GM23338 (cell line): ENCODE measurements around the gene ZNF544. TPM values are rescaled to one million over a fixed set of nuclear protein-coding genes. Genes with fewer than 3 reads are reported as not detected.

Experiments used
- ATAC-seq: fragments of 200-7000 bp; cut with Tn5 transposase; 3 replicates; pipeline ENCODE4 v1.9.1; 2020
- DNase-seq: peaks from one replicate; pipeline ENCODE4 v3.0.0-alpha.2; 2015; ENCODE audit warnings: low spot score
- H2AFZ ChIP-seq: fragments of 200-600 bp; sonication (generic); 2 replicates; pipeline ENCODE4 v1.8.0; 2016; ENCODE audit warnings: antibody characterized with exemption, mild to moderate bottlenecking, moderate library complexity
- H3F3A ChIP-seq: fragments of 200-600 bp; sonication (generic); replicated peaks from 2 replicates; pipeline ENCODE4 v1.8.0; 2017; ENCODE audit warnings: antibody characterized with exemption, mixed run types, low read depth
- H3K27ac ChIP-seq: fragments of 200-600 bp; sonication (generic); 2 replicates; pipeline ENCODE4 v1.6.1; 2016; ENCODE audit warnings: low read depth
- H3K27me3 ChIP-seq: fragments of 200-600 bp; sonication (generic); 2 replicates; pipeline ENCODE4 v1.8.0; 2016; ENCODE audit warnings: mild to moderate bottlenecking, mixed run types, moderate library complexity; ENCODE audit not compliant: insufficient read depth
- H3K36me3 ChIP-seq: fragments of 200-600 bp; sonication (generic); 2 replicates; pipeline ENCODE4 v1.8.0; 2016; ENCODE audit warnings: mild to moderate bottlenecking; ENCODE audit not compliant: insufficient read depth
- H3K4me1 ChIP-seq: fragments of 200-600 bp; sonication (generic); 2 replicates; pipeline ENCODE4 v1.8.0; 2016; ENCODE audit warnings: mild to moderate bottlenecking, moderate library complexity; ENCODE audit not compliant: insufficient read depth
- H3K4me2 ChIP-seq: fragments of 200-600 bp; sonication (generic); 2 replicates; pipeline ENCODE4 v1.7.1; 2017; ENCODE audit warnings: mixed run types
- H3K4me3 ChIP-seq: fragments of 200-600 bp; sonication (generic); 2 replicates; pipeline ENCODE4 v1.6.1; 2016; ENCODE audit warnings: mixed run types
- H3K79me2 ChIP-seq: fragments of 200-600 bp; sonication (generic); replicated peaks from 2 replicates; pipeline ENCODE4 v1.8.0; 2017; ENCODE audit warnings: mild to moderate bottlenecking; ENCODE audit not compliant: insufficient read depth
- H3K9me2 ChIP-seq: fragments of 200-600 bp; sonication (generic); 2 replicates; pipeline ENCODE4 v1.8.0; 2017; ENCODE audit not compliant: insufficient read depth
- H4K20me1 ChIP-seq: fragments of 200-600 bp; sonication (generic); replicated peaks from 2 replicates; pipeline ENCODE4 v1.8.0; 2017; ENCODE audit warnings: mild to moderate bottlenecking; ENCODE audit not compliant: insufficient read depth
- H3K27ac Mint-ChIP-seq: 2 replicates; pipeline ENCODE4 v1.8.0; 2020; ENCODE audit warnings: inconsistent platforms, mild to moderate bottlenecking, moderate library complexity, mixed read lengths
- H3K27me3 Mint-ChIP-seq: 3 replicates; pipeline ENCODE4 v1.8.0; 2022; ENCODE audit warnings: low read depth, mild to moderate bottlenecking, moderate library complexity, mixed read lengths, inconsistent platforms; ENCODE audit not compliant: insufficient read depth, poor library complexity
- H3K36me3 Mint-ChIP-seq: 3 replicates; pipeline ENCODE4 v1.8.0; 2021; ENCODE audit warnings: low read depth, mild to moderate bottlenecking, inconsistent platforms, moderate library complexity, mixed read lengths
- H3K4me1 Mint-ChIP-seq: 3 replicates; pipeline ENCODE4 v1.8.0; 2020; ENCODE audit warnings: mild to moderate bottlenecking, inconsistent platforms, mixed read lengths
- H3K4me3 Mint-ChIP-seq: 3 replicates; pipeline ENCODE4 v1.8.0; 2021; ENCODE audit warnings: moderate library complexity, mild to moderate bottlenecking, inconsistent platforms, mixed read lengths
- H3K9me3 Mint-ChIP-seq: 3 replicates; pipeline ENCODE4 v1.8.0; 2020; ENCODE audit warnings: moderate library complexity, mild to moderate bottlenecking, inconsistent platforms, mixed read lengths
- CREB1 ChIP-seq: fragments of 250-450 bp; sonication (Bioruptor Pico); IDR thresholded peaks from 2 replicates; pipeline ENCODE4 v1.5.0; 2020; ENCODE audit warnings: low read depth, mild to moderate bottlenecking, moderate library complexity
- EZH2 ChIP-seq: fragments of 200-600 bp; sonication (generic); IDR thresholded peaks from one replicate; pipeline ENCODE4 v1.8.0; 2017; ENCODE audit warnings: antibody characterized with exemption, mild to moderate bottlenecking, low read depth; ENCODE audit not compliant: unreplicated experiment
- EZH2phosphoT487 ChIP-seq: fragments of 200-600 bp; sonication (generic); IDR thresholded peaks from one replicate; pipeline ENCODE4 v1.8.1; 2018; ENCODE audit warnings: antibody characterized with exemption; ENCODE audit not compliant: unreplicated experiment
- JUNB ChIP-seq: IDR thresholded peaks from one replicate; pipeline ENCODE4 v1.6.1; 2016; ENCODE audit warnings: antibody characterized with exemption; ENCODE audit not compliant: unreplicated experiment
- NANOG ChIP-seq: IDR thresholded peaks from 2 replicates; pipeline ENCODE4 v1.6.1; 2016; ENCODE audit warnings: antibody characterized with exemption, borderline replicate concordance
- POLR2AphosphoS5 ChIP-seq: IDR thresholded peaks from 2 replicates; pipeline ENCODE4 v1.6.1; 2016; ENCODE audit warnings: antibody characterized with exemption, low read depth
- STAT1 ChIP-seq: IDR thresholded peaks from one replicate; pipeline ENCODE4 v1.6.1; 2016; ENCODE audit warnings: antibody characterized with exemption; ENCODE audit not compliant: unreplicated experiment
- ZNF114 ChIP-seq: fragments of 250-450 bp; sonication (Bioruptor Pico); IDR thresholded peaks from 2 replicates; pipeline ENCODE4 v1.5.0; 2020; ENCODE audit warnings: mild to moderate bottlenecking, moderate library complexity
- ZNF331 ChIP-seq: fragments of 250-450 bp; sonication (Bioruptor Pico); IDR thresholded peaks from 2 replicates; pipeline ENCODE4 v1.5.0; 2020; ENCODE audit warnings: low read depth, mild to moderate bottlenecking, moderate library complexity
- ZNF462 ChIP-seq: fragments of 250-450 bp; sonication (Bioruptor Pico); IDR thresholded peaks from 2 replicates; pipeline ENCODE4 v1.5.0; 2020; ENCODE audit warnings: mild to moderate bottlenecking, moderate library complexity
- polyA plus RNA-seq: library from polyadenylated mRNA; unstranded; fragments of >200 nt; fragmentation: Nextera tagmentation; extraction: Ambion mirVana; gene quantifications from 2 replicates; pipeline ENCODE4 v1.2.1, GENCODE V29; 2016
- total RNA-seq: library from RNA; depleted of rRNA; stranded (reverse); fragments of >200 nt; shearing (Covaris generic); gene quantifications from 2 replicates; pipeline ENCODE4 v1.2.3, GENCODE V29; 2014
- TF ChIP-seq, protein P1 (sequence below): IDR thresholded peaks from 2 replicates; pipeline ENCODE4 v1.6.1; 2016; ENCODE audit warnings: antibody characterized with exemption
- TF ChIP-seq, protein P2 (sequence below), 2 experiments: fragments of 200-600 bp in 1 of 2; sonication (generic) in 1 of 2; conservative IDR thresholded peaks; 2 replicates each; pipeline versions ENCODE4 v1.5.1 to v1.6.1; 2016 to 2017; ENCODE audit warnings: antibody characterized with exemption in 2 of 2, low read depth in 2 of 2, mild to moderate bottlenecking in 2 of 2, moderate library complexity in 1 of 2
- TF ChIP-seq, protein P3 (sequence below): IDR thresholded peaks from one replicate; pipeline ENCODE4 v1.6.1; 2018; ENCODE audit warnings: antibody characterized with exemption; ENCODE audit not compliant: unreplicated experiment

Gene ZNF544
- total and polyA plus RNA-seq, 2 experiments from 2014 or later = 29.4 to 93.9 TPM

DNA sequence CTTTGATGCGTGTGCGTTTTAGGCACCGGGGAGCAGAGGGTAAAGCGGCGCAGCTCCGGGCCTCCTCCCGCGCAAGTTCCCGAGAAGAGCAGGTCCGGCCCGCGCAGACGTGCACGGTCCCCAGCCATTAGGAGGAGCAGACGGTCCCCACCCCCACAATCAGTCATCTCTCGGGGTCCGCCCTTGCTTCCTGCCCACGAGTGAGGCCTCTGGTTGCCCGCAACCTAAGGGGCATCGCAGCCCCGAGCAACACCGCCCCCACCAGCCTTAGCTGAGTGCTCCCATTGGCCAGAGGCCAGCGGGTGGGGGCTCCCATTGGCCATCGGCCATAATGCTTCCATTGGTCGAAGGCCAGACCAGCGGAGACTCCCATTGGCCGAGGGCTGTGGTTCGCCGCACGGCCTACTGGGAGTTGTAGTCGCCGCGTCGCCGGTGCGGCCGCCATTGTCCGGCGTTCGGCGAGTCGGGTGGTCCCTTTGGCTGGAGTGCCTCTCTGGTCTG lies 49.9 kb downstream of the ZNF544 start, which contains the start of gene ZNF8:
ZNF8 (plus strand) TSS at position 415 of the 501 bp plus-strand sequence. CDS start 127 bp downstream, outside the sequence.
- Histone ChIP-seq H3K27ac (peak within 1 kb of the TSS; percentile 91), H3K4me2 (peak within 1 kb of the TSS; percentile 98), H3K4me1 (peaks cover 18% of the 10 kb centered on the region), H4K20me1 (peaks cover 39% of the 10 kb centered on the region), H3K79me2 (peaks cover 68% of the 10 kb centered on the region), H2AFZ (peak within 1 kb of the TSS; percentile 88), H3F3A (0 out of 2 replicates have a peak, but pooled peaks cover 4% of the 10 kb centered on the region), H3K9me2 (no peaks in the 10 kb centered on the region), H3K27me3 (no peaks in the 10 kb centered on the region), H3K36me3 (peaks cover 5% of the 10 kb centered on the region; the same call in 1 of the 2 replicates), H3K4me3 (peak within 1 kb of the TSS; percentile 73)
- TF ChIP-seq EZH2phosphoT487 (no peak), STAT1 (no peak), ZNF114 (CRISPR knock-in tag) (no peak), NANOG (no peak), JUNB (no peak), ZNF331 (no peak), CREB1 (CRISPR knock-in tag) (no peak), ZNF462 (CRISPR knock-in tag) (no peak), EZH2 (no peak), POLR2AphosphoS5 (peak; percentile 95)
- TF ChIP-seq, protein P1, sequence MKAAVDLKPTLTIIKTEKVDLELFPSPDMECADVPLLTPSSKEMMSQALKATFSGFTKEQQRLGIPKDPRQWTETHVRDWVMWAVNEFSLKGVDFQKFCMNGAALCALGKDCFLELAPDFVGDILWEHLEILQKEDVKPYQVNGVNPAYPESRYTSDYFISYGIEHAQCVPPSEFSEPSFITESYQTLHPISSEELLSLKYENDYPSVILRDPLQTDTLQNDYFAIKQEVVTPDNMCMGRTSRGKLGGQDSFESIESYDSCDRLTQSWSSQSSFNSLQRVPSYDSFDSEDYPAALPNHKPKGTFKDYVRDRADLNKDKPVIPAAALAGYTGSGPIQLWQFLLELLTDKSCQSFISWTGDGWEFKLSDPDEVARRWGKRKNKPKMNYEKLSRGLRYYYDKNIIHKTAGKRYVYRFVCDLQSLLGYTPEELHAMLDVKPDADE = peak; percentile 88
- TF ChIP-seq, protein P2, sequence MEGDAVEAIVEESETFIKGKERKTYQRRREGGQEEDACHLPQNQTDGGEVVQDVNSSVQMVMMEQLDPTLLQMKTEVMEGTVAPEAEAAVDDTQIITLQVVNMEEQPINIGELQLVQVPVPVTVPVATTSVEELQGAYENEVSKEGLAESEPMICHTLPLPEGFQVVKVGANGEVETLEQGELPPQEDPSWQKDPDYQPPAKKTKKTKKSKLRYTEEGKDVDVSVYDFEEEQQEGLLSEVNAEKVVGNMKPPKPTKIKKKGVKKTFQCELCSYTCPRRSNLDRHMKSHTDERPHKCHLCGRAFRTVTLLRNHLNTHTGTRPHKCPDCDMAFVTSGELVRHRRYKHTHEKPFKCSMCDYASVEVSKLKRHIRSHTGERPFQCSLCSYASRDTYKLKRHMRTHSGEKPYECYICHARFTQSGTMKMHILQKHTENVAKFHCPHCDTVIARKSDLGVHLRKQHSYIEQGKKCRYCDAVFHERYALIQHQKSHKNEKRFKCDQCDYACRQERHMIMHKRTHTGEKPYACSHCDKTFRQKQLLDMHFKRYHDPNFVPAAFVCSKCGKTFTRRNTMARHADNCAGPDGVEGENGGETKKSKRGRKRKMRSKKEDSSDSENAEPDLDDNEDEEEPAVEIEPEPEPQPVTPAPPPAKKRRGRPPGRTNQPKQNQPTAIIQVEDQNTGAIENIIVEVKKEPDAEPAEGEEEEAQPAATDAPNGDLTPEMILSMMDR (conservative IDR thresholded peaks at IDR 0.05; ENCODE audit: low read depth in 2 of 2) = no peak
- TF ChIP-seq, protein P3, sequence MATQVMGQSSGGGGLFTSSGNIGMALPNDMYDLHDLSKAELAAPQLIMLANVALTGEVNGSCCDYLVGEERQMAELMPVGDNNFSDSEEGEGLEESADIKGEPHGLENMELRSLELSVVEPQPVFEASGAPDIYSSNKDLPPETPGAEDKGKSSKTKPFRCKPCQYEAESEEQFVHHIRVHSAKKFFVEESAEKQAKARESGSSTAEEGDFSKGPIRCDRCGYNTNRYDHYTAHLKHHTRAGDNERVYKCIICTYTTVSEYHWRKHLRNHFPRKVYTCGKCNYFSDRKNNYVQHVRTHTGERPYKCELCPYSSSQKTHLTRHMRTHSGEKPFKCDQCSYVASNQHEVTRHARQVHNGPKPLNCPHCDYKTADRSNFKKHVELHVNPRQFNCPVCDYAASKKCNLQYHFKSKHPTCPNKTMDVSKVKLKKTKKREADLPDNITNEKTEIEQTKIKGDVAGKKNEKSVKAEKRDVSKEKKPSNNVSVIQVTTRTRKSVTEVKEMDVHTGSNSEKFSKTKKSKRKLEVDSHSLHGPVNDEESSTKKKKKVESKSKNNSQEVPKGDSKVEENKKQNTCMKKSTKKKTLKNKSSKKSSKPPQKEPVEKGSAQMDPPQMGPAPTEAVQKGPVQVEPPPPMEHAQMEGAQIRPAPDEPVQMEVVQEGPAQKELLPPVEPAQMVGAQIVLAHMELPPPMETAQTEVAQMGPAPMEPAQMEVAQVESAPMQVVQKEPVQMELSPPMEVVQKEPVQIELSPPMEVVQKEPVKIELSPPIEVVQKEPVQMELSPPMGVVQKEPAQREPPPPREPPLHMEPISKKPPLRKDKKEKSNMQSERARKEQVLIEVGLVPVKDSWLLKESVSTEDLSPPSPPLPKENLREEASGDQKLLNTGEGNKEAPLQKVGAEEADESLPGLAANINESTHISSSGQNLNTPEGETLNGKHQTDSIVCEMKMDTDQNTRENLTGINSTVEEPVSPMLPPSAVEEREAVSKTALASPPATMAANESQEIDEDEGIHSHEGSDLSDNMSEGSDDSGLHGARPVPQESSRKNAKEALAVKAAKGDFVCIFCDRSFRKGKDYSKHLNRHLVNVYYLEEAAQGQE = no peak
- Mint-ChIP-seq H3K27me3 (peaks cover 12% of the 10 kb centered on the region), H3K36me3 (peaks cover 59% of the 10 kb centered on the region), H3K27ac (peak within 1 kb of the TSS; percentile 98), H3K9me3 (no peaks in the 10 kb centered on the region), H3K4me1 (peaks cover 21% of the 10 kb centered on the region), H3K4me3 (peak within 1 kb of the TSS; percentile 94)
- peak; percentile 97 for ATAC-seq
- peak; percentile 99 for DNase-seq
